HG03060 (cell line): ENCODE results near the gene CAMK2B.
"Not testable (repeated sequence)": the region's sequence is repeated elsewhere in the genome, so short reads cannot be mapped to it uniquely, and the experiment has no call there.

Experiments
- ATAC-seq: cut with Tn5 transposase; IDR thresholded peaks from one replicate; pipeline ENCODE4 v1.9.1; 2021; ENCODE audit warnings: low read depth, moderate number of reproducible peaks; ENCODE audit not compliant: unreplicated experiment

The CAMK2B gene

GRCh38 chr7:44183386-44183785 lies 142.0 kb downstream of the CAMK2B start:
- ATAC-seq: no peak

GRCh38 chr7:44182827-44183226 lies 142.6 kb downstream of the CAMK2B start:
- no peak for ATAC-seq

DNA sequence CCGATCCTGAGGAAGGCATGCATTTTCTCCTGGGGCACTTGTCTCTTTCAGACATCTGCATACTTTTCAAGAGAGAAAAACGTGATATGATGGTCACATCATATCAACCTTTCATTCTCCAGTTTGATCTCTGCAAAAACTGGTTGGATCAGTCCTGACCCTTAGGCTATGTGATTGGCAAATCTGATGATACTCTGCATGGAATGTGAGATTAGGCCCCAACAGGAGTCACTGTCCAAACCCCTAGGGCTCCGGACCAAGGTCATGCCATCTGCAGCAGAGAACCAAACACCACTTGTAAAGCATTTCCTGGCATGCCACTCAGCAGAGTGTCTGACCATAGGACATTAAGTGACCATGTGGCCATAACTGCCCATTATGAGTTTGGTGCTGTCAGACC lies 144.8 kb downstream of the CAMK2B start:
- ATAC-seq: no peak

DNA sequence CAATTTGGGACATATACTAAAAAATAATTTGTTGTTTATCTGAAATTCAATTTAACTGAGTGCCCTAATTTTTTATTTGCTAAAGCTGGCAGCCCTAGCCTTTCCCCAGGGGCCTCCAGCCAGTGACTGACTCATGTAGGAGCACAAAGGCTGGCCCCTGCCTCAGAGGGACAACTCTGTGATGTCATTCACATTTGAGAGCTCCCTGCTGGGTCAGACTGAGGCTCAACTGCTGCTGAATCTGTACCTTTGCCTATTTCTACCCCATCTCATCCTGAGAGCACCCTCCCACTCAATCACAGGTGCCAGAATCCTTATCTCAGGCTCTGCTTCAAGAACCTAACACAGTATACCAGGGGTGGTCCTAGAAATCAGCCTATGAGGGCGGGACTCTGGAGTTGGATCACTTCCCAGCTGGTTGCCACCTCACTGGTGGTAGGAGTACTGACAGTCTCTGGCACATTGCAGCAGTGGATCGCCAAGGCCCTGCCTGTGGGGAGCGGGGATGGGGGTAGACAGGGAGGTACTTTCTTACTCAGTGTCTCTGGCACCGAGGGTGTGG lies 147.7 kb downstream of the CAMK2B start:
- no peak for ATAC-seq

- ATAC-seq: no peak
These were observed 148.9 kb downstream of the CAMK2B start for GRCh38 chr7:44176486-44176885.

GRCh38 chr7:44175730-44176129 lies 149.7 kb downstream of the CAMK2B start:
- no peak for ATAC-seq

- ATAC-seq: not testable (repeated sequence)
These were observed 150.8 kb downstream of the CAMK2B start for GRCh38 chr7:44174694-44174948.

GRCh38 chr7:44173911-44174693 lies 151.3 kb downstream of the CAMK2B start:
- ATAC-seq: no peak

DNA sequence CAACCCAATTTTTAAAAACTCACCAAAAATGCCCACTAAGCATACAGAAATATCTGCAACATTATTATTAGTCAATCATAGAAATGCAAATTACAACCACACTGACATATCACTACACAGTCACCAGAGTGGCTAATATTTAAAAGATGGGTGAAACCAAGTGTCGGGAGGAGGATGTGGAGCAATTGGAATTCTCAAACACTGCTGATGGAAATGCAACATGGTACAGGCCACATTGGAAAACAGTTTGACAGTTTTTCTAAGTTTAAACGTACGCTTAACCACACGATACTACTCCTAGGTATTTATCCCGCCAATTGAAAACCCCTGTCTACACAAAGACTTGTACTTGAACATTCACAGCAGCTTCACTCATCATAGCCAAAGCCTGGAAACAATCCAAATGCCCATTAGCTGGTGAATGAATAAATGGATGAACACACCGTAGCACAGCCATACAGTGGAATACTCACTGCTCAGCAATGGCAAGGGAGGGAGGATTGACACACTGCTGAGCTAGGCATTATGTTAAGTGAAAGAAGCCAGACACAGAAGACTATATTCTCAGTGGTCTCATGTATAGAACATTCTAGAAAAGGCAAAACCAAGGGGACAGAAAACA lies 152.5 kb downstream of the CAMK2B start:
- ATAC-seq: no peak

GRCh38 chr7:44172352-44172751 lies 153.0 kb downstream of the CAMK2B start:
- no peak for ATAC-seq

DNA sequence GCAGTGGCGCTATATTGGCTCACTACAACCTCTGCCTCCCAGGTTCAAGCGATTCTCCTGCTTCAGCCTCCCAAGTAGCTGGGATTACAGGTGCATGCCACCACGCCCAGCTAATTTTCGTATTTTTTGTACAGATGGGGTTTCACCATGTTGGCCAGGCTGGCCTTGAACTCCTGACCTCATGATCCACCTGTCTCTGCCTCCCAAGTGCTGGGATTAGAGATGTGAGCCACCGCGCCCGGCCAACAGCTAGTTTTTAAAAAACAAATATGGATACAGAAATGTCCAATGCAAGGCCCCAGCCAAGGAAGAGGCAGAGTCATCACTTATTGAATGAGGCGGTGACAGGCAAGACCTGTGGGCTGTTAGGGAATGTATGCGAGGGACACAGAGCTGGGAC lies 153.5 kb downstream of the CAMK2B start:
- not testable (repeated sequence) for ATAC-seq

- ATAC-seq: no peak
These were observed 157.5 kb downstream of the CAMK2B start for GRCh38 chr7:44167920-44168319.
